ENCODE data around the gene PAPOLA.

DNA sequence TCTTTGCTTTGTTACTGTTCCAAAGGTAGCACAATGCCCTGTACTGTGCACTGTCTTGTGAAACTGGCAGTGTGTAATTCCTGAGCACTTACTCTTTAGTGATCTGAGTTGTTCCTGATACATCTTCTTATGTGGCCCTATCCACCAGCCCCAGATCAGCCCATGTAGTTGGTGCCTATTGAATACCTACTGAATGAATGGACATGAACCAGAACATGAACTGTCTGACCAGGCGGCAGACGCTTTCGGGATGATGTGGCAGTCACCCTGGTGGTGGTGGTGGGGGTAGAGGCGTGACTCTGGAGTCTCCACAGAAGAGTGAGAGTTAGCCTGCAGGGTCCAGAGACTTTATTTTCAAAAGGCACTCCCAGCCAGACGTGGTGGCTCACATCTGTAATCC lies 46.6 kb upstream of the PAPOLA start:
- TF ChIP-seq, protein P1, sequence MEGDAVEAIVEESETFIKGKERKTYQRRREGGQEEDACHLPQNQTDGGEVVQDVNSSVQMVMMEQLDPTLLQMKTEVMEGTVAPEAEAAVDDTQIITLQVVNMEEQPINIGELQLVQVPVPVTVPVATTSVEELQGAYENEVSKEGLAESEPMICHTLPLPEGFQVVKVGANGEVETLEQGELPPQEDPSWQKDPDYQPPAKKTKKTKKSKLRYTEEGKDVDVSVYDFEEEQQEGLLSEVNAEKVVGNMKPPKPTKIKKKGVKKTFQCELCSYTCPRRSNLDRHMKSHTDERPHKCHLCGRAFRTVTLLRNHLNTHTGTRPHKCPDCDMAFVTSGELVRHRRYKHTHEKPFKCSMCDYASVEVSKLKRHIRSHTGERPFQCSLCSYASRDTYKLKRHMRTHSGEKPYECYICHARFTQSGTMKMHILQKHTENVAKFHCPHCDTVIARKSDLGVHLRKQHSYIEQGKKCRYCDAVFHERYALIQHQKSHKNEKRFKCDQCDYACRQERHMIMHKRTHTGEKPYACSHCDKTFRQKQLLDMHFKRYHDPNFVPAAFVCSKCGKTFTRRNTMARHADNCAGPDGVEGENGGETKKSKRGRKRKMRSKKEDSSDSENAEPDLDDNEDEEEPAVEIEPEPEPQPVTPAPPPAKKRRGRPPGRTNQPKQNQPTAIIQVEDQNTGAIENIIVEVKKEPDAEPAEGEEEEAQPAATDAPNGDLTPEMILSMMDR (conservative IDR thresholded peaks at IDR 0.05; ENCODE audit: low read length) = no peak
- TF ChIP-seq EZH2phosphoT487 (IDR thresholded peaks at IDR 0.05; ENCODE audit: borderline replicate concordance) = no peak
